Thoracic aorta (tissue), 2 donors: ENCODE data around the gene PDSS1. TPM values are rescaled to one million over a fixed set of nuclear protein-coding genes. Genes with fewer than 3 reads are reported as not detected.
"Not testable (repeated sequence)": the region's sequence is repeated elsewhere in the genome, so short reads cannot be mapped to it uniquely, and the experiment has no call there.

Experiments used
- ATAC-seq: fragments of 150-250 bp; one replicate; pipeline ENCODE4 v1.8.0; 2017; ENCODE audit warnings: low read depth; ENCODE audit not compliant: insufficient number of reproducible peaks, low FRiP score
- DNase-seq: peaks from one replicate; pipeline ENCODE4 v3.0.0-alpha.2; 2020; ENCODE audit warnings: low spot score
- H3K27ac ChIP-seq, 2 donors: fragments of 200-600 bp; sonication (generic); 1 replicate in 1 of 2; 2 replicates in 1 of 2; pipeline ENCODE4 v1.5.1; 2016; ENCODE audit warnings: mild to moderate bottlenecking in 2 of 2, moderate library complexity in 2 of 2
- H3K27me3 ChIP-seq: fragments of 200-600 bp; sonication (generic); replicated peaks from 2 replicates; pipeline ENCODE4 v1.6.0; 2016; ENCODE audit warnings: mild to moderate bottlenecking; ENCODE audit not compliant: insufficient read depth
- H3K36me3 ChIP-seq: fragments of 200-600 bp; sonication (generic); one replicate; pipeline ENCODE4 v1.5.1; 2016
- H3K4me1 ChIP-seq, 2 donors: fragments of 200-600 bp; sonication (generic); 1 replicate in 1 of 2; 2 replicates in 1 of 2; pipeline versions ENCODE4 v1.5.1 to v1.6.0; 2016; ENCODE audit warnings: low read depth in 2 of 2, mild to moderate bottlenecking in 1 of 2; ENCODE audit not compliant: control insufficient read depth in 1 of 2
- H3K4me3 ChIP-seq: fragments of 200-600 bp; sonication (generic); 2 replicates; pipeline ENCODE4 v1.5.1; 2016; ENCODE audit warnings: mild to moderate bottlenecking
- H3K9me3 ChIP-seq: fragments of 200-600 bp; sonication (generic); 2 replicates; pipeline ENCODE4 v1.5.1; 2016
- total RNA-seq, 2 donors: library from RNA; depleted of rRNA; stranded (reverse); fragments of >200 nt; gene quantifications; one replicate each; pipeline versions ENCODE4 v1.1.0 to v1.2.3, GENCODE V29; 2016
- TF ChIP-seq, protein P1 (sequence below): fragments of 200-600 bp; sonication (generic); IDR thresholded peaks from one replicate; pipeline ENCODE4 v1.5.1; 2019; ENCODE audit warnings: antibody characterized with exemption

The PDSS1 gene
- 1 to 10 TPM; 2.0 to 5.4 TPM for total RNA-seq

DNA sequence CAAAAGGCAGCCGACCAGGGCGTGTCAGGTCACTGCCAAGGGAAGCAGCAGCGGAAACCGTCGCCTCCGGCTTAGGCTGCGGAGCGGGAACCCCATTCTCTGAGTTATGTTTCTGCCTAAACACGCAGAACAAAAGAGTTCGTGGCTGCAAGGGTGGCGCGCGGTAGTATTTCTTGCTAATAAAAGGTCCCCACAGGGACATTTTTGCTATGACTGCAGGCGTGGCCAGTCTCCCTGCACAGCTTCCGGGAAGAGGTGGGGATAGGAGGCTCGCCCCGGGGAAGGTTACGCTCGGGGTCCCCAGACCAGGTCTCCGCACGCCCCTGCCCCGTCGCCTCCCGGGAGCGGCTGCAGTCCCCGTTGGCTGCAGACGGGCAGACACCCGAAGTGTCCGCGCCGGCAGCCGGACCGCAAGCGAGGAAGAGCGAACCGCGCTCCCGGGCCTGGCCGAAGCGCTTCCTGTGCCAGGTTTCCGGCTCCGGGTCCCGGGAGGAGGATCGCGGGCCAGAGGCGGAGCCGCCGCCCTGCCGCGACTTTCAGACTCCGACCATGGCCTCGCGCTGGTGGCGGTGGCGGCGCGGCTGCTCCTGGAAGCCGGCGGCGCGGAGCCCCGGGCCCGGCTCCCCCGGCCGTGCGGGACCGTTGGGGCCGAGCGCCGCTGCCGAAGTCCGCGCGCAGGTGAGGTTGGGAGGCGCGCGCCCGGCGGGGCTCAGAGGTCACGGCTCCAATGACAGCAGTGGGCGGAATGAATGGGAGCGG is at the start of gene PDSS1:
Gene PDSS1, plus strand, starts transcription at position 539 of the 759 bp plus-strand sequence. Its CDS starts 11 bp downstream, at position 550.
- Histone ChIP-seq H3K27ac (peak within 1 kb of the TSS; percentile 52 to 79), H3K36me3 (no peaks in the 10 kb centered on the region), H3K4me1 (peaks cover 6 to 15% of the 10 kb centered on the region in 2 donors), H3K4me3 (peak within 1 kb of the TSS; percentile 91), H3K9me3 (no peaks in the 10 kb centered on the region), H3K27me3 (no peaks in the 10 kb centered on the region)
- TF ChIP-seq, protein P1, sequence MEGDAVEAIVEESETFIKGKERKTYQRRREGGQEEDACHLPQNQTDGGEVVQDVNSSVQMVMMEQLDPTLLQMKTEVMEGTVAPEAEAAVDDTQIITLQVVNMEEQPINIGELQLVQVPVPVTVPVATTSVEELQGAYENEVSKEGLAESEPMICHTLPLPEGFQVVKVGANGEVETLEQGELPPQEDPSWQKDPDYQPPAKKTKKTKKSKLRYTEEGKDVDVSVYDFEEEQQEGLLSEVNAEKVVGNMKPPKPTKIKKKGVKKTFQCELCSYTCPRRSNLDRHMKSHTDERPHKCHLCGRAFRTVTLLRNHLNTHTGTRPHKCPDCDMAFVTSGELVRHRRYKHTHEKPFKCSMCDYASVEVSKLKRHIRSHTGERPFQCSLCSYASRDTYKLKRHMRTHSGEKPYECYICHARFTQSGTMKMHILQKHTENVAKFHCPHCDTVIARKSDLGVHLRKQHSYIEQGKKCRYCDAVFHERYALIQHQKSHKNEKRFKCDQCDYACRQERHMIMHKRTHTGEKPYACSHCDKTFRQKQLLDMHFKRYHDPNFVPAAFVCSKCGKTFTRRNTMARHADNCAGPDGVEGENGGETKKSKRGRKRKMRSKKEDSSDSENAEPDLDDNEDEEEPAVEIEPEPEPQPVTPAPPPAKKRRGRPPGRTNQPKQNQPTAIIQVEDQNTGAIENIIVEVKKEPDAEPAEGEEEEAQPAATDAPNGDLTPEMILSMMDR: no peak
- ATAC-seq (peak; percentile 83), DNase-seq (no peak)

- H3K27ac ChIP-seq, H3K4me3 ChIP-seq, H3K36me3 ChIP-seq, DNase-seq, H3K9me3 ChIP-seq, H3K27me3 ChIP-seq, H3K4me1 ChIP-seq, ATAC-seq: not testable (repeated sequence)
These were observed 49.3 kb upstream of the PDSS1 start for GRCh38 chr10:26648245-26648636.

DNA sequence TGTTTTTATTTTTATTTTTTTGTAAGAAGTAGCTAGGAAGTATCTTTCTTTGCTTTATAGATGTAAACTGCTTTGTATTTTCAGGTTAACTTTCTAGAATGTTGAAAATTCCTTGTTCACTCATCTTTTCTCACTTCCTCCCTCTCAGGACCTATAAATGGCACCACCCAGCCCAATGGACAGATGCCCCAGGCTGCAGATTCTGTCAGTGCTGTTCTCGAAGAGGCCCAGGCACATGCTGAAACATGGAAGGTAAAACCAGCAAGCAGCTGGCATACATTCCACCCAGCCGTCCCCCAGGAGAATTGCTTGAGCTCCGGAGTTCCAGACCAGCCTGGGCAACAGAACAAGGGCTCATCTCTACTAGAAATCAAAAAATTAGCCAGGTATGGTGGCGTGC is 47.1 kb upstream of the PDSS1 start:
- TF ChIP-seq, protein P1: no peak
- H3K36me3 ChIP-seq: no peaks in the 10 kb centered on the region
- no peak overlapping the region for H3K4me3 ChIP-seq
- no peaks in the 10 kb centered on the region for H3K9me3 ChIP-seq
- no peak overlapping the region for H3K27ac ChIP-seq
- DNase-seq (no peak), ATAC-seq (no peak)
- H3K4me1 ChIP-seq: no peaks in the 10 kb centered on the region
- H3K27me3 ChIP-seq: no peaks in the 10 kb centered on the region

- not testable (repeated sequence) for DNase-seq
These were observed 46.0 kb upstream of the PDSS1 start for GRCh38 chr10:26651476-26651875.

DNA sequence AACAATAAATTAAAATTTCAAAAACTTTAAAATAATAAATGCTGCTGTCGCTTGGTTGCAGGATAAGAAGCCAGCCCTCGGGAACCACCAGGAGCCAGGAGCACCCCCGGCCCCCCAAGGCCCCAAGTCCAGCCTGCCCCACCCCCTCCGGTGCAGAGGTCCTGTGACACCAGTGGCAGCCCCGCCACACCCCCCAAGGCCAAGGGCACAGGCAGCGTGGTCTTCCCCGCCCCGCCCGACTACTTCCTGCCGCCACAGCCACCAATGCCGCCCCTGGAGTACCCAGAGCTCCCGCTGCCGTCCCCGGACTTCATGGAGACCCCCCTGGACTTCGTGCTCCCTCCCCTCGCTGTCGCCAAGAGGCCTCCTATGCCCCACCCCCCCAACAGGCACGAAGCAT is 44.5 kb upstream of the PDSS1 start:
- ATAC-seq (no peak), DNase-seq (no peak)
- no peaks in the 10 kb centered on the region for H3K27me3 ChIP-seq
- H3K4me1 ChIP-seq: no peaks in the 10 kb centered on the region
- H3K27ac ChIP-seq: no peak overlapping the region
- no peaks in the 10 kb centered on the region for H3K36me3 ChIP-seq
- TF ChIP-seq, protein P1: no peak
- H3K9me3 ChIP-seq: no peaks in the 10 kb centered on the region
- no peak overlapping the region for H3K4me3 ChIP-seq

More at GRCh38 chr10:26651476-26651875, 46.0 kb upstream of the PDSS1 start:
- not testable (repeated sequence) for H3K27me3 ChIP-seq, ATAC-seq, H3K4me3 ChIP-seq, H3K36me3 ChIP-seq, H3K4me1 ChIP-seq, H3K9me3 ChIP-seq, H3K27ac ChIP-seq

GRCh38 chr10:26655746-26656145 is 41.8 kb upstream of the PDSS1 start:
- no peak overlapping the region for H3K27ac ChIP-seq
- no peaks in the 10 kb centered on the region for H3K4me1 ChIP-seq
- TF ChIP-seq, protein P1: no peak
- DNase-seq (no peak), ATAC-seq (no peak)
- no peak overlapping the region for H3K4me3 ChIP-seq
- no peaks in the 10 kb centered on the region for H3K36me3 ChIP-seq
- no peaks in the 10 kb centered on the region for H3K27me3 ChIP-seq
- H3K9me3 ChIP-seq: no peaks in the 10 kb centered on the region
